ENCODE results near the gene TUBE1. TPM values are rescaled to one million over a fixed set of nuclear protein-coding genes. Genes with fewer than 3 reads are reported as not detected.

TUBE1 gene
- polyA plus RNA-seq, 1 of the 3 experiments (the other 2 are of a cell fraction), result 11.9 TPM

- Histone ChIP-seq H4K20me1 (ENCODE audit: insufficient read depth) (no peaks in the 10 kb centered on the region), H3K9me3 (no peaks in the 10 kb centered on the region), H3K36me3 (replicated peaks in 1 of 2; ENCODE audit: control insufficient read depth in 1 of 2, insufficient read depth in 2 of 2, low read length in 1 of 2) (peaks cover 16 to 31% of the 10 kb centered on the region in 2 experiments), H2AFZ (ENCODE audit: low read depth) (no peak overlapping the region), H3K4me2 (no peak overlapping the region), H3K27ac (ENCODE audit: low read depth in 2 of 2, low read length in 1 of 2) (no peak overlapping the region), H3K4me3 (ENCODE audit: low read depth in 2 of 2, low read length in 1 of 2) (no peak overlapping the region), H3K27me3 (ENCODE audit: insufficient read depth) (no peaks in the 10 kb centered on the region), H3K4me1 (ENCODE audit: control insufficient read depth in 1 of 2, insufficient read depth in 2 of 2, low read depth in 1 of 2, low read length in 1 of 2) (no peaks in the 10 kb centered on the region), H3K9ac (no peak overlapping the region), H3K9me2 (no peaks in the 10 kb centered on the region), H3K79me2 (ENCODE audit: insufficient read depth) (no peaks in the 10 kb centered on the region; the same call in 1 of the 2 replicates), H3F3A (replicated peaks; ENCODE audit: insufficient read depth) (no peaks in the 10 kb centered on the region)
- no peak for TF ChIP-seq USF1 (IDR thresholded peaks at IDR 0.05; ENCODE audit: borderline replicate concordance, low read depth)
- TF ChIP-seq CTCF (IDR thresholded peaks at IDR 0.05), result no peak
- no peak for TF ChIP-seq FOXM1 (IDR thresholded peaks at IDR 0.05; ENCODE audit: low read depth)
- TF ChIP-seq RXRA (IDR thresholded peaks at IDR 0.05; ENCODE audit: borderline replicate concordance, low read depth), result no peak
- TF ChIP-seq YY1 (IDR thresholded peaks at IDR 0.05; ENCODE audit: low read depth), result no peak
- no peak for DNase-seq
- POLR2A ChIA-PET, result no interaction called here
- 95% methylated on average over 4 of the region's 4 CpGs for WGBS (ENCODE audit: low lambda C conversion rate)
- CTCF ChIA-PET, result no interaction called here
Measured at GRCh38 chr6:112100561-112100960, 13.3 kb upstream of the TUBE1 start.

- Histone ChIP-seq H3K9ac (no peak overlapping the region), H3K4me1 (ENCODE audit: control insufficient read depth in 1 of 2, insufficient read depth in 2 of 2, low read depth in 1 of 2, low read length in 1 of 2) (no peaks in the 10 kb centered on the region), H3K36me3 (replicated peaks in 1 of 2; ENCODE audit: control insufficient read depth in 1 of 2, insufficient read depth in 2 of 2, low read length in 1 of 2) (peaks cover 16 to 19% of the 10 kb centered on the region in 2 experiments), H3K4me2 (no peak overlapping the region), H3K27ac (ENCODE audit: low read depth in 2 of 2, low read length in 1 of 2) (no peak overlapping the region), H3K27me3 (ENCODE audit: insufficient read depth) (no peaks in the 10 kb centered on the region), H3F3A (replicated peaks; ENCODE audit: insufficient read depth) (no peaks in the 10 kb centered on the region), H3K9me3 (no peaks in the 10 kb centered on the region), H3K9me2 (no peaks in the 10 kb centered on the region), H3K4me3 (ENCODE audit: low read depth in 2 of 2, low read length in 1 of 2) (no peak overlapping the region), H4K20me1 (ENCODE audit: insufficient read depth) (no peaks in the 10 kb centered on the region), H2AFZ (ENCODE audit: low read depth) (no peak overlapping the region), H3K79me2 (ENCODE audit: insufficient read depth) (no peaks in the 10 kb centered on the region)
- DNase-seq, result no peak
- POLR2A ChIA-PET, result no interaction called here
- WGBS (ENCODE audit: low lambda C conversion rate), result 78% methylated on average over 2 of the region's 2 CpGs
- CTCF ChIA-PET, result interaction anchor here (1.3 to 2.2 kb wide), 2 partner anchors 10 to 66 kb away, joined by 3 to 9 read pairs; partner anchors contain the start of genes FAM229B and TUBE1
- TF ChIP-seq MAX (IDR thresholded peaks at IDR 0.05; ENCODE audit: low read depth) (no peak), PBX3 (IDR thresholded peaks at IDR 0.05) (no peak), GABPA (IDR thresholded peaks at IDR 0.05; ENCODE audit: low read depth) (no peak), TEAD4 (IDR thresholded peaks at IDR 0.05; ENCODE audit: borderline replicate concordance, insufficient read depth) (no peak), ZBTB33 (IDR thresholded peaks at IDR 0.05; ENCODE audit: borderline replicate concordance, low read depth) (no peak), NFIC (IDR thresholded peaks at IDR 0.05; ENCODE audit: borderline replicate concordance) (no peak), RAD21 (IDR thresholded peaks at IDR 0.05; ENCODE audit: low read length) (no peak), USF2 (IDR thresholded peaks at IDR 0.05; ENCODE audit: borderline replicate concordance, low read depth, low read length) (no peak), EP300 (IDR thresholded peaks at IDR 0.05; ENCODE audit: borderline replicate concordance in 1 of 2, low read depth in 1 of 2, low read length in 1 of 2) (no peak), REST (IDR thresholded peaks at IDR 0.05; ENCODE audit: low read depth, low read length) (no peak), POLR2AphosphoS5 (IDR thresholded peaks at IDR 0.05; ENCODE audit: low read depth, low read length) (no peak)
Measured at GRCh38 chr6:112096901-112097300, 9.6 kb upstream of the TUBE1 start.

All from SK-N-SH (cell line).